Pons (tissue), 1 donor: ENCODE data around the gene MAPK13.
A peak's percentile ranks its signal among the peaks of the same experiment; 100 is the strongest.
"Not testable (repeated sequence)": the region's sequence is repeated elsewhere in the genome, so short reads cannot be mapped to it uniquely, and the experiment has no call there.

ENCODE experiments used
- DNase-seq: peaks from one replicate; pipeline ENCODE4 v3.0.0-alpha.2; 2016; ENCODE audit warnings: low spot score

Gene MAPK13

GRCh38 chr6:36129941-36130666 lies at the start of gene MAPK13:
Gene MAPK13 (plus strand): TSS chr6:36130513. CDS start chr6:36130583, 70 bp downstream.
- no peak for DNase-seq

- DNase-seq: no peak
Observed at GRCh38 chr6:36082318-36082717, 48.0 kb upstream of the MAPK13 start.

- no peak for DNase-seq
Observed at GRCh38 chr6:36083446-36083845, 46.9 kb upstream of the MAPK13 start.

GRCh38 chr6:36088204-36088603 lies 42.1 kb upstream of the MAPK13 start:
- not testable (repeated sequence) for DNase-seq

GRCh38 chr6:36089048-36089447 lies 41.3 kb upstream of the MAPK13 start:
- no peak for DNase-seq

GRCh38 chr6:36094238-36094637 lies 36.1 kb upstream of the MAPK13 start:
- DNase-seq: no peak

GRCh38 chr6:36094753-36095496 lies 35.4 kb upstream of the MAPK13 start:
- peak; percentile 88 for DNase-seq

- no peak for DNase-seq
Observed at GRCh38 chr6:36095497-36096391, 34.6 kb upstream of the MAPK13 start.

- no peak for DNase-seq
Observed at GRCh38 chr6:36098253-36098919, 31.9 kb upstream of the MAPK13 start.

GRCh38 chr6:36098920-36099647 lies 31.2 kb upstream of the MAPK13 start:
- DNase-seq: no peak

- no peak for DNase-seq
Observed at GRCh38 chr6:36099869-36100483, 30.3 kb upstream of the MAPK13 start.

- DNase-seq: no peak
Observed at GRCh38 chr6:36101691-36102090, 28.6 kb upstream of the MAPK13 start.

- no peak for DNase-seq
Observed at GRCh38 chr6:36102853-36103252, 27.5 kb upstream of the MAPK13 start.

- DNase-seq: peak; percentile 36
Observed at GRCh38 chr6:36104836-36105235, 25.5 kb upstream of the MAPK13 start.

GRCh38 chr6:36109092-36109491 lies 21.2 kb upstream of the MAPK13 start:
- DNase-seq: no peak

GRCh38 chr6:36110050-36110449 lies 20.3 kb upstream of the MAPK13 start:
- DNase-seq: no peak

- no peak for DNase-seq
Observed at GRCh38 chr6:36110863-36111262, 19.4 kb upstream of the MAPK13 start.

GRCh38 chr6:36111526-36111925 lies 18.8 kb upstream of the MAPK13 start:
- no peak for DNase-seq

GRCh38 chr6:36113049-36113448 lies 17.3 kb upstream of the MAPK13 start:
- DNase-seq: no peak

GRCh38 chr6:36113703-36114102 lies 16.6 kb upstream of the MAPK13 start:
- no peak for DNase-seq
